Skin epidermis (tissue), 12 donors: ENCODE results near the gene LRGUK.

Source experiments
- H3K27ac ChIP-seq, 21 experiments: fragments of 200-600 bp; sonication (generic) in 11 of 21; one replicate each; pipeline ENCODE4 v1.5.0; 2020; ENCODE audit warnings: mild to moderate bottlenecking in 3 of 21, inconsistent platforms in 2 of 21, moderate library complexity in 2 of 21
- H3K4me3 ChIP-seq, 7 experiments: fragments of 200-600 bp; sonication (generic) in 2 of 7; one replicate each; pipeline ENCODE4 v1.5.0; 2020; ENCODE audit warnings: inconsistent platforms in 2 of 7, mild to moderate bottlenecking in 2 of 7, moderate library complexity in 1 of 7

Gene LRGUK

GRCh38 chr7:134179036-134180011 is 52.2 kb downstream of the LRGUK start:
- Histone ChIP-seq H3K27ac (no peak overlapping the region), H3K4me3 (no peak overlapping the region)

GRCh38 chr7:134180376-134180775 is 53.2 kb downstream of the LRGUK start:
- no peak overlapping the region for H3K4me3 ChIP-seq

GRCh38 chr7:134182078-134182477 is 54.9 kb downstream of the LRGUK start:
- no peak overlapping the region for H3K27ac ChIP-seq
- no peak overlapping the region for H3K4me3 ChIP-seq

More at GRCh38 chr7:134180376-134180775, 53.2 kb downstream of the LRGUK start:
- H3K27ac ChIP-seq, result no peak overlapping the region

GRCh38 chr7:134184767-134185166 is 57.6 kb downstream of the LRGUK start:
- Histone ChIP-seq H3K27ac (peak overlapping the region in 1 of 21 experiments; percentile 4), H3K4me3 (no peak overlapping the region)

DNA sequence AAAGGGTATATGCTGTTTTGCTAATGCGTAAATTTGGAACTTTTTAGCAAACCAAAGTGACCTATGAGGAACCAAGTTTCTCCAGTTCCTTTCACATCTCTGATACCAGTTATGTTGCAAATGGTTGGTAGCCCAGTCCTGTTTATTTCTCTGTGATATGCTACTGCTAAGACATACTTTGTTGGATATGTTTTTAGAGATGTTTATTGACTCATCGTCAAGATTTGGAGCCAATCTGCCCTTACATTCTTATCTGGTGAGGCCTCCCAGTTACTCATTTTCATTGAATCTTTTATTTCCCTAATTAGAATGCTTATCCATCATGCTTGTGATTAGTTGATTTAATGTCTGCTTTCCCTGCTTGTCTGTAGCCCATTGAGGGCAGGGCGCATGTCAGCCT is 58.9 kb downstream of the LRGUK start:
- Histone ChIP-seq H3K4me3 (no peak overlapping the region), H3K27ac (no peak overlapping the region)

- no peak overlapping the region for H3K27ac ChIP-seq
- no peak overlapping the region for H3K4me3 ChIP-seq
These were observed 59.7 kb downstream of the LRGUK start for GRCh38 chr7:134186801-134187200.

DNA sequence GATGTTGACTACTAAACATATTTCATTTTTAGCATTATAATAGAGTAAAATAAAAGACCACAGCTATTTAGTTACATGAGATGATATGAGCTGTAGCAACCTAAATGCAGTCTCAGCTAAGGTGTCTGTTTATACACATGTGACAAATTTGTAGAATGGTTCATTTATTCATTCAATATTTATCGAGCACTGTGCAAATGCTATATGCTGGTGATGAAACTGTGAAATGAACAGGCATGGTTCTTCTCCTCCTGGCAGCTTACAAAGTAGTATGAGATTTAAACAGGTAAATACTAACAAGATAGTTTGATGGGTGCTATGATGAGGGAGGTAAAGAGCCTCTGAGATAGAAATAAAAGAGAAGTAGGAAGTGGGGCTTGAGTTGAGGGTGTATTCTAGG is 60.8 kb downstream of the LRGUK start:
- no peak overlapping the region for H3K27ac ChIP-seq
- H3K4me3 ChIP-seq, result no peak overlapping the region

DNA sequence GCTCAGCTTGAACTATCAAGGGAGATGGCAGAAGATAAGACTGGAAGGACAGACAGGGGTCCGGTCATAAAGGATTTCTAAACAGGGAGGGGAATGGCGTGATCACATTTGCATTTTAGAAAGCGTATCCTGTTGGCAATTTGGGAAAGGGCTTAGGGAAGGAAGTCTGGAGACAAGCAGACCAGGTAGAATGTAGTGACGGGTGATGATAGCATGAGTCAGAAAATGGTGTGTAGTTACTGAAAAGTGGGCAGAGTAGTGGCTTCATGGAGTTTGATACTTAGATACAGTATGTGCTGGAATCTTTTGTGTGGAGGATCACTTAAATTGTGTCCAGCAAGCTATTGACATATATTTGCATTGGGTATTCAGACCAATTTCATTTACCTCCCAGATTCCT is 61.2 kb downstream of the LRGUK start:
- Histone ChIP-seq H3K4me3 (no peak overlapping the region), H3K27ac (no peak overlapping the region)

GRCh38 chr7:134189559-134189958 is 62.4 kb downstream of the LRGUK start:
- no peak overlapping the region for H3K27ac ChIP-seq
- no peak overlapping the region for H3K4me3 ChIP-seq

- H3K27ac ChIP-seq, result no peak overlapping the region
These were observed 64.7 kb downstream of the LRGUK start for GRCh38 chr7:134191876-134192275.

DNA sequence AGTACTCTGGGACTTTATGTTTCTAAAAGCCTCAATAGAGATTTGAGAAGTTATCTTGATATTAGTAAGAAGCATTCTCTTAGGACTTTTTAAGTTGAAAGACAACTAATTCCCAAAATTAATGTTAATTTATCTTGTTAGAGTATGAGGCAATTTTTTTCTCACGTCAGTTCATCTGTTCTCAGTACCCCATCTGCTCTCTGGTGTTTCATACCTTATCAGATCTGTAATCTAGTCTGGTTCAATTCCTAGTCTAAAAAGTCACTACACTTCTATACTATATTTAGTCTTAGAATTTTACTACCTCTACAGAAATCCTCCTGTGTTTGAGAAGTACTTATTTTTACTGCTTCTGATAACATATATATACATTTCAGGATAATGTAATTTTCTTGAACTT is 66.1 kb downstream of the LRGUK start:
- Histone ChIP-seq H3K27ac (no peak overlapping the region), H3K4me3 (no peak overlapping the region)

More at GRCh38 chr7:134191876-134192275, 64.7 kb downstream of the LRGUK start:
- no peak overlapping the region for H3K4me3 ChIP-seq

DNA sequence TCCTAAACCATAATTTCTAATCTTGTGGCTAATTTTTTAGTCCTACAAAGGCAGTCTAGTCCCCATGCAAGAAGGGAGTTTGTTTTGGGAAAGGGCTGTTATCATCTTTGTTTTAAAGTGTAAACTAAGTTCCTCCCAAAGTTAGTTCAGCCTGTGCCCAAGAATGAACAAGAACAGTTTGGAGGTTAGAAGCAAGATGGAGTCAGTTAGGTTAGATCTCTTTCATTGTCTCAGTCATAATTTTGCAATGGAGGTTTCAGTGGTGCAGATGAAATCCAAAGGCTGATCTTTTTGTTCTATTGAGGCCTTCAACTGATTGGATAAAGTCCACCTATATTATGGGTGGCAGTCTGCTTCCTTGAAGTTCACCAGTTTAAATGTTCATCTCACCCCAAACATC is 68.1 kb downstream of the LRGUK start:
- no peak overlapping the region for H3K27ac ChIP-seq

GRCh38 chr7:134196439-134196838 is 69.3 kb downstream of the LRGUK start:
- H3K27ac ChIP-seq, result no peak overlapping the region
- H3K4me3 ChIP-seq, result no peak overlapping the region

More for the DNA sequence above, 68.1 kb downstream of the LRGUK start:
- no peak overlapping the region for H3K4me3 ChIP-seq

- Histone ChIP-seq H3K27ac (no peak overlapping the region), H3K4me3 (no peak overlapping the region)
These were observed 70.2 kb downstream of the LRGUK start for GRCh38 chr7:134197345-134197744.

DNA sequence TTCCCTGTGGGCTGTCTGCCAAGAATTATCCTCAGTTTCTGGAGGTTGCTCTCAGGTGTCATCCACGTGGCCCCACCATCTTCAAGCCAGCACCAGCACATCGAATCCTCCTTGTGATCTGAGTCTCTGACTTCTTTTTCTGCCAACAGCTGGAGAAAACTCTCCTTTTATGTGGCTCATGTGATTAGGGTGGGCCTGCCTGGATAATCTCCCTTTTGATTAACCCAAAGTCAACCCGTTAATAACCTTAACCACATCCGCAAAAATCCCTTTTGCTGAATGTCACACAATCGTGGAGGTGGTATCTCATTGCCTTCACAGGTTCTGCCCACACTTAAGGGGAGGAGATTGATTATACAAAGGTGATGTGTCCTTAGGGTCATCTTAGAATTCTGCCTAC is 73.8 kb downstream of the LRGUK start:
- H3K4me3 ChIP-seq, result no peak overlapping the region

GRCh38 chr7:134201569-134202261 is 74.6 kb downstream of the LRGUK start:
- Histone ChIP-seq H3K4me3 (no peak overlapping the region), H3K27ac (no peak overlapping the region)

More for the DNA sequence above, 73.8 kb downstream of the LRGUK start:
- no peak overlapping the region for H3K27ac ChIP-seq

DNA sequence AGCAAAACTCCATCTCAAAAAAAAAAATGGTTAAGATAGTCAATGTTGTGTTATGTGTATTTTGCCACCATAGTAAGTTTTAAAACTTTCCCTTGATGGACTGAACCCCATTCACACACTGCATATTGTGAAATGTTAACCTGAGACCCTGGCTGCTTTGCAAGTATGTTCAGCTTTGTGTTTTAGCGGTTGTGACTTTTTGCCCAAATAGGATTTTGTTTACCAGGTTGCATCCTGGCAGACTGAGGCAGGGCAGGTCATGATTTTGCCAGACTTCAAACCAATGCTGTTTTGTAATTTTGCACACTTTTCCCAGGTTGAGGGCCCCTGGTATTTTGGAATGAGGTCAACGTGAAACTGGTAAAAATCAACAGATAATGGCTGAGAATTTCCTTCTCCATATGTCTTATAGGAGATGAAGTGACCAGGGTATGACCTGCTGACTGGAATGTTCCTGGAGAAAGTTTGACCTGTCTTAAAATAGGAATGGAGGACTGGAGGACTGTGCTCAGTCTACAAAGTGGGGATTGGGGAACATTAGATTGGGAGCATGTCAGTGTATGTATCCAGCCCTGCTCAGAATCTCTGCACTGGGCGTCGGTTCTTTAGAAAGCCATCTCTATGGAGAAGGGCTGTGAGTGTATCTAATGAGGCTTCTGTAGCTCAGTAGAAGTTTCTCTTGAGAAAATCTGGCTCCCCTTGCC is 76.2 kb downstream of the LRGUK start:
- no peak overlapping the region for H3K27ac ChIP-seq
- no peak overlapping the region for H3K4me3 ChIP-seq

- no peak overlapping the region for H3K4me3 ChIP-seq
- H3K27ac ChIP-seq, result no peak overlapping the region
These were observed 82.3 kb downstream of the LRGUK start for GRCh38 chr7:134209322-134210015.

GRCh38 chr7:134210227-134210626 is 83.1 kb downstream of the LRGUK start:
- Histone ChIP-seq H3K27ac (no peak overlapping the region), H3K4me3 (no peak overlapping the region)
